Loucy (cell line): ENCODE data around the gene HRH1.

Experiments used
- EZH2phosphoT487 ChIP-seq: fragments of 200-600 bp; IDR thresholded peaks from 2 replicates; pipeline ENCODE4 v1.6.1; 2018; ENCODE audit warnings: antibody characterized with exemption, mild to moderate bottlenecking, moderate library complexity, borderline replicate concordance
- TF ChIP-seq, protein P1 (sequence below): fragments of 200-600 bp; sonication (generic); conservative IDR thresholded peaks from 2 replicates; pipeline ENCODE4 v1.5.1; 2014; ENCODE audit warnings: mild to moderate bottlenecking, antibody characterized with exemption, low read length

DNA sequence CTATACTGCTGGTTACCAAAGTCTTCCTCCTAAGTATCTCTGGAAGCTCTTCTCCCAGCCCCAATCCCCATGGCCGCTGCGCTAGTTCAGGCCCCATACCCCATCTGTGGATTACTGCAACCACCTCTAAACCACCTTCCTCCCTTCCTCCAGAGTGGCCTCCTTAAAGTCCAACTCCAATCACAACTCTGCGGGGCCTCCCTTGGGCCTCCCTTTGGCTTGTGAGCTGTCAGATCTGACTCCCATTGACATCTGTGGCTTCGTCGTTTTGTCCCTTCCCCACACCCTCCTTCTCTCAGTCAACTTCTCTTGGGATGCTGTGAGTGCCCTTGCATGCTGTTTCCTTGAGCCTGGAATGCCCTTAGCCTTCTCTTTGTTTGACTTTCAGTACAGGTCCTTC is 9.3 kb upstream of the HRH1 start:
- TF ChIP-seq, protein P1, sequence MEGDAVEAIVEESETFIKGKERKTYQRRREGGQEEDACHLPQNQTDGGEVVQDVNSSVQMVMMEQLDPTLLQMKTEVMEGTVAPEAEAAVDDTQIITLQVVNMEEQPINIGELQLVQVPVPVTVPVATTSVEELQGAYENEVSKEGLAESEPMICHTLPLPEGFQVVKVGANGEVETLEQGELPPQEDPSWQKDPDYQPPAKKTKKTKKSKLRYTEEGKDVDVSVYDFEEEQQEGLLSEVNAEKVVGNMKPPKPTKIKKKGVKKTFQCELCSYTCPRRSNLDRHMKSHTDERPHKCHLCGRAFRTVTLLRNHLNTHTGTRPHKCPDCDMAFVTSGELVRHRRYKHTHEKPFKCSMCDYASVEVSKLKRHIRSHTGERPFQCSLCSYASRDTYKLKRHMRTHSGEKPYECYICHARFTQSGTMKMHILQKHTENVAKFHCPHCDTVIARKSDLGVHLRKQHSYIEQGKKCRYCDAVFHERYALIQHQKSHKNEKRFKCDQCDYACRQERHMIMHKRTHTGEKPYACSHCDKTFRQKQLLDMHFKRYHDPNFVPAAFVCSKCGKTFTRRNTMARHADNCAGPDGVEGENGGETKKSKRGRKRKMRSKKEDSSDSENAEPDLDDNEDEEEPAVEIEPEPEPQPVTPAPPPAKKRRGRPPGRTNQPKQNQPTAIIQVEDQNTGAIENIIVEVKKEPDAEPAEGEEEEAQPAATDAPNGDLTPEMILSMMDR, result no peak
- no peak for TF ChIP-seq EZH2phosphoT487
